ENCODE measurements around the gene BPI.
"Not testable (repeated sequence)": the region's sequence is repeated elsewhere in the genome, so short reads cannot be mapped to it uniquely, and the experiment has no call there.

BPI gene

DNA sequence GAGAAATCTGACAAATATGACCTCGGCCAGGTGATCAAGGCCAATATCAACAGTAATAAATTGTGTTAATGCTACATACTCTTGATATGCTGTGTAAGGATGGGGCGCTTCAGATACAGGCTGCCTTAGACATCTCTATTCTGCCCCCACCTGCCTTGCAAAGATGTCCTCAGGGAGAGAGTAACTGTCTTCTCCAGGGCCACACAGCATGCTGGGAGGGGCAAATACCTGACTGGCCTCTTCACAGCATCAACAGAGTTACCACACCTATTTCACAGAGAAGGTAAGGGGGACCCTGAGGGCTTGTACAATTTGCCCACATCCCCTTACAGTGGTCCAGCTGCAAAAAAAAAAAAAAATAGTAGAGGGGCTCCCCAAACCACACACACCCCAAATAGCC lies 26.3 kb upstream of the BPI start:
- Histone ChIP-seq H3K4me3 (ENCODE audit: low read depth in 1 of 2, low read length in 1 of 2) (no peak overlapping the region), H3K36me3 (no peaks in the 10 kb centered on the region), H3K4me1 (ENCODE audit: control insufficient read depth in 1 of 2, insufficient read depth in 1 of 2, low read depth in 1 of 2, low read length in 1 of 2) (peaks cover 24 to 31% of the 10 kb centered on the region in 2 experiments), H3K27me3 (no peaks in the 10 kb centered on the region), H3K27ac (no peak overlapping the region), H3K9me3 (no peaks in the 10 kb centered on the region)
- TF ChIP-seq, protein P1, sequence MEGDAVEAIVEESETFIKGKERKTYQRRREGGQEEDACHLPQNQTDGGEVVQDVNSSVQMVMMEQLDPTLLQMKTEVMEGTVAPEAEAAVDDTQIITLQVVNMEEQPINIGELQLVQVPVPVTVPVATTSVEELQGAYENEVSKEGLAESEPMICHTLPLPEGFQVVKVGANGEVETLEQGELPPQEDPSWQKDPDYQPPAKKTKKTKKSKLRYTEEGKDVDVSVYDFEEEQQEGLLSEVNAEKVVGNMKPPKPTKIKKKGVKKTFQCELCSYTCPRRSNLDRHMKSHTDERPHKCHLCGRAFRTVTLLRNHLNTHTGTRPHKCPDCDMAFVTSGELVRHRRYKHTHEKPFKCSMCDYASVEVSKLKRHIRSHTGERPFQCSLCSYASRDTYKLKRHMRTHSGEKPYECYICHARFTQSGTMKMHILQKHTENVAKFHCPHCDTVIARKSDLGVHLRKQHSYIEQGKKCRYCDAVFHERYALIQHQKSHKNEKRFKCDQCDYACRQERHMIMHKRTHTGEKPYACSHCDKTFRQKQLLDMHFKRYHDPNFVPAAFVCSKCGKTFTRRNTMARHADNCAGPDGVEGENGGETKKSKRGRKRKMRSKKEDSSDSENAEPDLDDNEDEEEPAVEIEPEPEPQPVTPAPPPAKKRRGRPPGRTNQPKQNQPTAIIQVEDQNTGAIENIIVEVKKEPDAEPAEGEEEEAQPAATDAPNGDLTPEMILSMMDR (IDR thresholded peaks at IDR 0.05) = no peak

DNA sequence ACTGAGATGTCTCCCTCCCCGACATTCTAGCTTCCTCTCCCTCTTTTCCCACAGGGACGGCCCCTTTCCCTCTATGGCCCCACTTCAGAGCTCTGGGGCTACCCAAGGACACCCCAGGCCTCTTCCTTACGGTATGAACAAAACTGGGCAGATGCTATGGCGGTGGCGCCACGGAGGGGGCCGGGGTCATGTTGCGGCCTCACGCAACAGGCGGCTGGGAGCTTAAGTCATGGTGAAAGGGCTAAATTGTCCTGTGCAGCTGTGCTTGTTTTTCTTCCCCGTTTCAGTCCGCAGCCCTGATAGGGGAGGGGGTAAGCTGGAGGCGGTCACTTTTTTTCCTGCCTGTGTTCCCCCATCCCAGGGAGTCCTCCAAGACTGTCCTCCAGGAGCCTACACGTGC lies 25.8 kb upstream of the BPI start:
- Histone ChIP-seq H3K4me1 (ENCODE audit: control insufficient read depth in 1 of 2, insufficient read depth in 1 of 2, low read depth in 1 of 2, low read length in 1 of 2) (peaks cover 20 to 27% of the 10 kb centered on the region in 2 experiments), H3K27me3 (no peaks in the 10 kb centered on the region), H3K27ac (no peak overlapping the region), H3K4me3 (ENCODE audit: low read depth in 1 of 2, low read length in 1 of 2) (no peak overlapping the region), H3K9me3 (no peaks in the 10 kb centered on the region), H3K36me3 (no peaks in the 10 kb centered on the region)
- TF ChIP-seq, protein P1 (IDR thresholded peaks at IDR 0.05) = no peak

DNA sequence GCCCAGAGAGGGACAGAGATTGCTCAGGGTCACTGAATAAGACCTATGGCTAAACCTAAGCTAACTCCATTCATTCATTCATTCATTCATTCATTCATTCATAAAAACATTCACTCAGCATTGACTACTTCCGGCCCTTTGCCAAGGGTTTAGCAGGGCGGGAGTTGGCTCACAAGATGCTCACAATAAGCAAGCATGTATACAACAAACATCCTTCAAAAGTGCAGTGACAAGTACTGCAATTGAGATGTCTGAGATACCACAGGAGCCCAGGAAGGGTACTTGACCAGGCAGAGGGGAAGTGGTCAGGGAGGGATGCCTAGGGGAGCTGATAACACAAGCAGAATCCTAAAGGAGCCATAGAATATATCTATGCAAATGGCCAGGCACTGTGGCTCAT lies 25.2 kb upstream of the BPI start:
- no peak overlapping the region for H3K27ac ChIP-seq
- no peaks in the 10 kb centered on the region for H3K9me3 ChIP-seq
- TF ChIP-seq, protein P1 (IDR thresholded peaks at IDR 0.05) = no peak
- peaks cover 20 to 25% of the 10 kb centered on the region in 2 experiments for H3K4me1 ChIP-seq (ENCODE audit: control insufficient read depth in 1 of 2, insufficient read depth in 1 of 2, low read depth in 1 of 2, low read length in 1 of 2)
- no peaks in the 10 kb centered on the region for H3K27me3 ChIP-seq
- H3K36me3 ChIP-seq = no peaks in the 10 kb centered on the region
- no peak overlapping the region for H3K4me3 ChIP-seq (ENCODE audit: low read depth in 1 of 2, low read length in 1 of 2)

DNA sequence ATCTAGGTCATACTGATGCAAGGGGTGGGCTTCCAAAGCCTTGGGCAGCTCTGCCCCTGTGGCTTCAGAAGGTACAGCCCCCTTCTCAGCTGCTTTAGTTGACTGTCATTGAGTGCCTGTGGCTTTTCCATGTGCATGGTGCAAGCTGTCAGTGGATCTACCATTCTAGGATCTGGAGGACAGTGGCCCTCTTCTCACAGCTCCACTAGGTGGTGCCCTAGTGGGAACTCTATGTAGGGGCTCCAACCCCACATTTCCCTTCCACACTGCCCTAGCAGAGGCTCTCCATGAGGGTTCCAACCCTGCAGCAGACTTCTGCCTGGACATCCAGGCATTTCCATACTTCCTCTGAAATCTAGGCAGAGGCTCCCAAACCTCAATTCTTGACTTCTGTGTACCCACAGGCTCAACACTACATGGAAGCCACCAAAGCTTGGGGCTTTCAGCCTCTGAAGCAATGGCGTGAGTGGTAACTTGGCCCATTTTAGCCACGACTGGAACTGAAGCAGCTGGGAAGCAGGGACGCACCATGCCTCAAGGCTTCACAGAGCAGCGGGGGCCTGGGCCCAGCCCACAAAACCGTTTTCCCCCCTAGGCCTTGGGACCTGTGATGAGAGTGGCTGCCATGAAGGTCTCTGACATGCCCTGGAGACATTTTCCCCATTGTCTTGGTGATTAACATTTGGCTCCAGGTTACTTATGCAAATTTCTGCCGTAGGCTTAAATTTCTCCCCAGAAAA lies 22.6 kb upstream of the BPI start:
- not testable (repeated sequence) for H3K27ac ChIP-seq; H3K36me3 ChIP-seq; H3K27me3 ChIP-seq; H3K9me3 ChIP-seq; H3K4me3 ChIP-seq (ENCODE audit: low read depth in 1 of 2, low read length in 1 of 2)
- H3K4me1 ChIP-seq (ENCODE audit: control insufficient read depth in 1 of 2, insufficient read depth in 1 of 2, low read depth in 1 of 2, low read length in 1 of 2) = peaks cover 5 to 15% of the 10 kb centered on the region in 2 experiments

DNA sequence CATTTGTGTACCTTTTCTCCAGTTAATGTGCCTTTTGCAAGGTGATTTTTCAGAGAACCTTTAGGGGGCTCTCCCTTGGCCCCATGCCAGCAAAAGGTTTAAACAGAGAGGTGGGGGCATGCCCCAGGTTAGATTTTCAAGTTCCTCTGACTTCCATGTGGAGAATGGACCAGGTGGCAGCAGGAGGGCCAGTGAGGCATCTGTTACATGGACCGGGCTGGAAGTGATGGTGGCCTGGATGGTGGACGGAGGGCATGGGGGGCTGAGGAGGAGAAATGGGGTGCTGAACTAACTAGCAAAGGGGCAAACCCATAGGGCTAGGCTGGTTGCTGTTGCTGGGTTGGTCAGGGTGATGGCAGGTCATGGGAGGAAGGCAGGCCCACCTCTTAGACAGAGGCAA lies 20.7 kb upstream of the BPI start:
- no peaks in the 10 kb centered on the region for H3K36me3 ChIP-seq
- TF ChIP-seq, protein P1 (IDR thresholded peaks at IDR 0.05) = no peak
- H3K27ac ChIP-seq = no peak overlapping the region
- peaks cover 21 to 34% of the 10 kb centered on the region in 2 experiments for H3K4me1 ChIP-seq (ENCODE audit: control insufficient read depth in 1 of 2, insufficient read depth in 1 of 2, low read depth in 1 of 2, low read length in 1 of 2)
- H3K27me3 ChIP-seq = no peaks in the 10 kb centered on the region
- no peaks in the 10 kb centered on the region for H3K9me3 ChIP-seq
- no peak overlapping the region for H3K4me3 ChIP-seq (ENCODE audit: low read depth in 1 of 2, low read length in 1 of 2)

DNA sequence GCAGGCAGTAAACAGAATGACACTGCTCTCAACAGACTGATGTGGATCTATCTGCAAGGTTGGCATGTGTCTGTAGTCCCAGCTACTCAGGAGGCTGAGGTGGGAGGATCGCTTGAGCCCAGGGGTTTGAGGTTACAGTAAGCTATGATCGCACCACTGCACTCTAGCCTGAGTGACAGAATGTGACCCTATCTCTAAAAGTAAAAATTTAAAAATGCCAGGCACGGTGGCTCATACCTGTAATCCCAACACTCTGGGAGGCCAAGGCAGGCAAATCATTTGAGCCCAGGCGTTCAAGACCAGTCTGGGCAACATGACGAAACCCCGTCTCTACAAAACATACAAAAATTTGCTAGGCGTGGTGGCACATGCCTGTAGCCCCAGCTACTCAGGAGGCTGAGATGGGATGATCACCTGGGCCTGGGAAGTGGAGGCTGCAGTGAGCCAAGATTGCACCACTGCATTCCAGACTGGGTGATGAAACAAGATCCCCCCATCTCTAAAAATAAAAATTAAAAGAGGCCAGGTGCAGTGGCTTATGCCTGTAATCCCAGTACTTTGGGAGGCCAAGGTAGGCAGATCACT lies 19.8 kb upstream of the BPI start:
- H3K27me3 ChIP-seq; H3K36me3 ChIP-seq; H3K4me3 ChIP-seq (ENCODE audit: low read depth in 1 of 2, low read length in 1 of 2); H3K9me3 ChIP-seq; H3K27ac ChIP-seq: not testable (repeated sequence)
- peaks cover 30 to 35% of the 10 kb centered on the region in 2 experiments for H3K4me1 ChIP-seq (ENCODE audit: control insufficient read depth in 1 of 2, insufficient read depth in 1 of 2, low read depth in 1 of 2, low read length in 1 of 2)
